ENCODE results near the gene BBX.

Gene BBX

DNA sequence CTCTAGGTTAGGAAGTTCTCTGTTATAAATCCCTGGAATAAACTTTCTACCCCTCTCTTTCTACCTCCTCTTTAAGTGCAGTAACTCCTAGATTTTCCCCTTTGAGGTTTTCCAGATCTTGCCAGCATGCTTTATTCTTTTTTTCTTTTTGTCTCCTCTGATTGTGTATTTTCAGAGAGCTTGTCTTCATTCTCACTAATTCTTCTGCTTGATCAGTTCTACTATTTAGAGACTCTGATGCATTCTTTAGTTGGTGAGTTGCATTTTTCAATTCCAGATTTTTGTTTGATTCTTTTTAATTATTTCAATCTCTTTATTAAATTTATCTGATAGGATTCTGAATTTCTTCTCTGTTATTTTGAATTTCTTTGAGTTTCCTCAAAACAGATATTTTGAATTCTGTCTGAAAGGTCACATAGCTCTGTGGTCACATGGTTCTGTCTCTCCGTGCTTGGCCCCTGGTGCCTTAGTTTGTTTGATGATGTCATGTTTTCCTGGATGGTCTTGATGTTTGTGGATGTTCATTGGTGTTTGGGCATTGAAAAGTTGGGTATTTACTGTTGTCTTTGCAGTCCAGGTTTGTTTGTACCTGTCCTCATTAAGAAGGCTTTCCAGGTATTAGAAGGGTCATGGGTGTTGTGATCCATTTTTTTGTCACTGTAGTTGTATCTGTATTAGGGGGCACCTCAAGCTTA, 89.2 kb downstream of the BBX start:
- ATAC-seq, result no peak
- TF ChIP-seq ZFP30 (CRISPR knock-in tag; IDR thresholded peaks at IDR 0.05) (peak; percentile 84), RARB (CRISPR knock-in tag; IDR thresholded peaks at IDR 0.05) (no peak)

DNA sequence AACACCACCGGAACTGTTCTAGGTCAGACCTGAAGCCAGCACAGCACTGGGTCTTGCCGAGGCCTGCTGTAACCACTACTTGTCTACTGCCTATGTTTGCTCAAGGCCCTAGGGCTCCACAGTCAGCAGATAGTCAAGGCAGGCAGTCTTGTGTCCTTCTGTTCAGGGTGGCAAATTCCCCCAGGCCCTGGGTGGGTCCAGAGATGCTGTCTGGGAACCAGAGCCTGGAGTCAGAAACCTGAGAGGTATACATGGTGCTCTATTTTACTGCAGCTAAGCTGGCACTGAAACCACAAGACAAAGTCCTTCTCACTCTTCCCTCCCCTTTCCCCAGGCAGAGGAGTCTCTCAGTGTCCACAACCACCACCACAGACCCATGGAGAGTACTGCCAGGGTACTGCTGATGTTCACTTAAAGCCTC, 89.9 kb downstream of the BBX start:
- ATAC-seq, result no peak

DNA sequence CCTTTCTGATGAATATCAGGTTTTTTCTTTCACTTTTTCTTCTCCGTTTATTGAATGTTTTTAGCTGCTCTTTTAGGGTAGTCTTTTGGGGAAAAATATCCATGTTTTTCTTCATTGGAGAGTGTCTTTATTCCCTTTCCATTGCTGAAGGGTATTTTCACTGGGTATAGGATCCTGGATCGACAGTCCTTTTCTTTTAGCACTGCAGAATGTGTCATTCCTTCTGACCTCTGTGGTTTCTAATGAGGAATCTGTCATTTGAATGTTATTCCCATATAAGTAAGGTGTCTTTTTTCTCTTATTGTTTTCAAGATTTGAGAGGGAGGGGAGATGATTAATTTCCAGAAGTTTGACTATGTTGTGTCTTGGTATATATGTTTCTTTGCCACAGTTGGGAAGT, 96.8 kb downstream of the BBX start:
- ATAC-seq, result no peak
- TF ChIP-seq, protein P1, sequence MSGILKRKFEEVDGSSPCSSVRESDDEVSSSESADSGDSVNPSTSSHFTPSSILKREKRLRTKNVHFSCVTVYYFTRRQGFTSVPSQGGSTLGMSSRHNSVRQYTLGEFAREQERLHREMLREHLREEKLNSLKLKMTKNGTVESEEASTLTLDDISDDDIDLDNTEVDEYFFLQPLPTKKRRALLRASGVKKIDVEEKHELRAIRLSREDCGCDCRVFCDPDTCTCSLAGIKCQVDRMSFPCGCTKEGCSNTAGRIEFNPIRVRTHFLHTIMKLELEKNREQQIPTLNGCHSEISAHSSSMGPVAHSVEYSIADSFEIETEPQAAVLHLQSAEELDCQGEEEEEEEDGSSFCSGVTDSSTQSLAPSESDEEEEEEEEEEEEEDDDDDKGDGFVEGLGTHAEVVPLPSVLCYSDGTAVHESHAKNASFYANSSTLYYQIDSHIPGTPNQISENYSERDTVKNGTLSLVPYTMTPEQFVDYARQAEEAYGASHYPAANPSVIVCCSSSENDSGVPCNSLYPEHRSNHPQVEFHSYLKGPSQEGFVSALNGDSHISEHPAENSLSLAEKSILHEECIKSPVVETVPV (CRISPR knock-in tag; IDR thresholded peaks at IDR 0.05), result no peak
- no peak for TF ChIP-seq TOX (CRISPR knock-in tag; IDR thresholded peaks at IDR 0.05; ENCODE audit: borderline replicate concordance)
- TF ChIP-seq, protein P2, sequence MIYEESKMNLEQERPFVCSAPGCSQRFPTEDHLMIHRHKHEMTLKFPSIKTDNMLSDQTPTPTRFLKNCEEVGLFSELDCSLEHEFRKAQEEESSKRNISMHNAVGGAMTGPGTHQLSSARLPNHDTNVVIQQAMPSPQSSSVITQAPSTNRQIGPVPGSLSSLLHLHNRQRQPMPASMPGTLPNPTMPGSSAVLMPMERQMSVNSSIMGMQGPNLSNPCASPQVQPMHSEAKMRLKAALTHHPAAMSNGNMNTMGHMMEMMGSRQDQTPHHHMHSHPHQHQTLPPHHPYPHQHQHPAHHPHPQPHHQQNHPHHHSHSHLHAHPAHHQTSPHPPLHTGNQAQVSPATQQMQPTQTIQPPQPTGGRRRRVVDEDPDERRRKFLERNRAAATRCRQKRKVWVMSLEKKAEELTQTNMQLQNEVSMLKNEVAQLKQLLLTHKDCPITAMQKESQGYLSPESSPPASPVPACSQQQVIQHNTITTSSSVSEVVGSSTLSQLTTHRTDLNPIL (CRISPR knock-in tag; IDR thresholded peaks at IDR 0.05; ENCODE audit: low read depth), result no peak
- TF ChIP-seq, protein P3, sequence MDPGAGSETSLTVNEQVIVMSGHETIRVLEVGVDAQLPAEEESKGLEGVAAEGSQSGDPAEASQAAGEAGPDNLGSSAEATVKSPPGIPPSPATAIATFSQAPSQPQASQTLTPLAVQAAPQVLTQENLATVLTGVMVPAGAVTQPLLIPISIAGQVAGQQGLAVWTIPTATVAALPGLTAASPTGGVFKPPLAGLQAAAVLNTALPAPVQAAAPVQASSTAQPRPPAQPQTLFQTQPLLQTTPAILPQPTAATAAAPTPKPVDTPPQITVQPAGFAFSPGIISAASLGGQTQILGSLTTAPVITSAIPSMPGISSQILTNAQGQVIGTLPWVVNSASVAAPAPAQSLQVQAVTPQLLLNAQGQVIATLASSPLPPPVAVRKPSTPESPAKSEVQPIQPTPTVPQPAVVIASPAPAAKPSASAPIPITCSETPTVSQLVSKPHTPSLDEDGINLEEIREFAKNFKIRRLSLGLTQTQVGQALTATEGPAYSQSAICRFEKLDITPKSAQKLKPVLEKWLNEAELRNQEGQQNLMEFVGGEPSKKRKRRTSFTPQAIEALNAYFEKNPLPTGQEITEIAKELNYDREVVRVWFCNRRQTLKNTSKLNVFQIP (CRISPR knock-in tag; IDR thresholded peaks at IDR 0.05; ENCODE audit: borderline replicate concordance, low read depth), result no peak
- TF ChIP-seq ZC3H10 (CRISPR knock-in tag; IDR thresholded peaks at IDR 0.05), result no peak
- TF ChIP-seq TCF4 (CRISPR knock-in tag; IDR thresholded peaks at IDR 0.05; ENCODE audit: borderline replicate concordance), result no peak
- no peak for TF ChIP-seq ZFP3 (CRISPR knock-in tag; IDR thresholded peaks at IDR 0.05)
- TF ChIP-seq, protein P4, sequence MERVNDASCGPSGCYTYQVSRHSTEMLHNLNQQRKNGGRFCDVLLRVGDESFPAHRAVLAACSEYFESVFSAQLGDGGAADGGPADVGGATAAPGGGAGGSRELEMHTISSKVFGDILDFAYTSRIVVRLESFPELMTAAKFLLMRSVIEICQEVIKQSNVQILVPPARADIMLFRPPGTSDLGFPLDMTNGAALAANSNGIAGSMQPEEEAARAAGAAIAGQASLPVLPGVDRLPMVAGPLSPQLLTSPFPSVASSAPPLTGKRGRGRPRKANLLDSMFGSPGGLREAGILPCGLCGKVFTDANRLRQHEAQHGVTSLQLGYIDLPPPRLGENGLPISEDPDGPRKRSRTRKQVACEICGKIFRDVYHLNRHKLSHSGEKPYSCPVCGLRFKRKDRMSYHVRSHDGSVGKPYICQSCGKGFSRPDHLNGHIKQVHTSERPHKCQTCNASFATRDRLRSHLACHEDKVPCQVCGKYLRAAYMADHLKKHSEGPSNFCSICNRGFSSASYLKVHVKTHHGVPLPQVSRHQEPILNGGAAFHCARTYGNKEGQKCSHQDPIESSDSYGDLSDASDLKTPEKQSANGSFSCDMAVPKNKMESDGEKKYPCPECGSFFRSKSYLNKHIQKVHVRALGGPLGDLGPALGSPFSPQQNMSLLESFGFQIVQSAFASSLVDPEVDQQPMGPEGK (CRISPR knock-in tag; IDR thresholded peaks at IDR 0.05; ENCODE audit: borderline replicate concordance), result no peak
- no peak for TF ChIP-seq ZNF70 (CRISPR knock-in tag; IDR thresholded peaks at IDR 0.05)
- TF ChIP-seq OSR1 (CRISPR knock-in tag; IDR thresholded peaks at IDR 0.05), result no peak
- no peak for TF ChIP-seq ISL1 (CRISPR knock-in tag; IDR thresholded peaks at IDR 0.05)
- TF ChIP-seq SNAI2 (CRISPR knock-in tag; IDR thresholded peaks at IDR 0.05), result no peak

More for the DNA sequence above, 89.9 kb downstream of the BBX start:
- TF ChIP-seq ZNF70 (CRISPR knock-in tag; IDR thresholded peaks at IDR 0.05) (no peak), TCF4 (CRISPR knock-in tag; IDR thresholded peaks at IDR 0.05; ENCODE audit: borderline replicate concordance) (no peak), ARNTL (CRISPR knock-in tag; IDR thresholded peaks at IDR 0.05; ENCODE audit: borderline replicate concordance, low read depth) (no peak), SNAI2 (CRISPR knock-in tag; IDR thresholded peaks at IDR 0.05) (no peak), GLIS3 (CRISPR knock-in tag; IDR thresholded peaks at IDR 0.05) (no peak)
- TF ChIP-seq, protein P1 (CRISPR knock-in tag; IDR thresholded peaks at IDR 0.05), result no peak
- TF ChIP-seq, protein P2 (CRISPR knock-in tag; IDR thresholded peaks at IDR 0.05; ENCODE audit: low read depth), result no peak
- TF ChIP-seq, protein P4 (CRISPR knock-in tag; IDR thresholded peaks at IDR 0.05; ENCODE audit: borderline replicate concordance), result no peak
- TF ChIP-seq, protein P3 (CRISPR knock-in tag; IDR thresholded peaks at IDR 0.05; ENCODE audit: borderline replicate concordance, low read depth), result no peak

All from SK-N-SH treated with all-trans-retinoic acid at 6 μM for 48 hours (cell line).